ENCODE measurements around the gene ISCU.
"Not testable (repeated sequence)": the region's sequence is repeated elsewhere in the genome, so short reads cannot be mapped to it uniquely, and the experiment has no call there.

Gene ISCU

GRCh38 chr12:108547686-108548085, 14.7 kb upstream of the ISCU start:
- no peak for DNase-seq

DNA sequence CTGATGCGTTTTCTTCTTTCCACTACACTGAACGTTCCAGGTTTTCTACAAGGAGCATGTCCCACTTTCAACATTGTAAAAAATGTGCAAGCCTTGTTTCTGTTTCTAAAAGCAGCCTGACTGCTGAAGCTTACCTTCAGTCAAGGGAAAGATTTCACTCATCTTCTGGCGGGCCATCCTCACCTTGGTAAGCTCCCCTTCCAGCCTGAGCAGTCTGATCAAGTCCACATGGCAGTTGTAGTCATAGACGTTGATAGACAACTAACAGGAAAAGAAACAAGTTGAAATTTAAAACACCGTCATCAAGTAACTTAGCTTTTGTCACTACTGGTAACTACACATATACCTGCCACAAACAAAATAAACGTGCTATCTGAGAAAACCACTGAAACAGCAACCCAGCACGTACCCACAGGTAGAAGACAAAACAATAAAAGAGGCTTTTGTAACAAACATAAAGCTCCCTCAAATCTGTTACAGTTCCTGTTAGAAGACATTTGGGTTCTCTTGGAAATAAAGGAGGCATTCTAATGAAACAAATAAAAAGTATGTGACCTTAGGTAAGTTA, 13.4 kb upstream of the ISCU start:
- DNase-seq = no peak

GRCh38 chr12:108551535-108551934, 10.9 kb upstream of the ISCU start:
- DNase-seq = no peak

DNA sequence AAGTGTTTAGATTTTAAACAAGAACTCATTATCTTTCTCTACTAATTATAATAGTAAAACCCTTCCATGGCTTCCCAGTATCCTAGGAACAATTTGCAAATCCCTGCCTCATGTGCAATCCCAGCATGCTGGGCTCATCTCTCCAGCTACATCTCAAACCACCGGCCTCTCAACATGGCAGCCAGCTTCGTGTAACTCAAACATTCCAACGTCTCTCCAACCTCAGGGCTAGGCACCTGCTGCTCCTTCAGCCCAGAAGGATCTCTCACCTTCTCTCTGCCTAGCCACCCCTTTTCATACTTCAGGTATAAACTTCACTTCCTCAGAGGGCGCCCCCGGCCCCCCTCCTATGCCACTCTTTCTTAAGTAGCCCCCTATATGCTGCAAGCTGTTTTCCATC, 8.6 kb upstream of the ISCU start:
- no peak for DNase-seq

GRCh38 chr12:108555383-108555782, 7.0 kb upstream of the ISCU start:
- not testable (repeated sequence) for DNase-seq

DNA sequence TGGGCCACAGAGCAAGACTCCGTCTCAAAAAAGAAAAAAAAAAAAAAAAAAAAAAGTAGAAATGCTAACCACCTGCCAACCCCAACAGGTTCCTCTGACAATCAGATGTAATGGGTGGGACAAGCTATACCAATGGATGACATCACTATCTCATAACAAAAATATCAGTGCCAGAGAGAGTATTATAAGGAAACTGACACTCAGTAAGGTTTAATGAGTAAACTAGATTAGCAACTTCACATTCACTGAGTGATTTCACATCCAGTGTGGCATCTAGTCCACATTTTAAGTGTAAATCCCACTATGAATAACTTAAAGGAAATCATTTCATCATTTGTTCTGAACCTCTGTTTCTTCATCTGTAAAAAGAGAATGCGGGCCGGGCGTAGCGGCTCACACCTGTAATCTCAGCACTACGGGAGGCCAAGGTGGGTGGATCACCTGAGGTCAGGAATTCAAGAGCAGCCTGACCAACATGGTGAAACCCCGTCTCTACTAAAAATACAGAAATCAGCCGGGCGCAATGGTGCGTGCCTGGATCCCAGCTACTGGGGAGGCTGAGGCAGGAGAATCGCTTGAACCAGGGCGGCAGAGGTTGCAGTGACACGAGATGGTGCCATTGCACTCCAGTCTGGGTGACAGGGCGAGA, 3.3 kb upstream of the ISCU start:
- DNase-seq = no peak

DNA sequence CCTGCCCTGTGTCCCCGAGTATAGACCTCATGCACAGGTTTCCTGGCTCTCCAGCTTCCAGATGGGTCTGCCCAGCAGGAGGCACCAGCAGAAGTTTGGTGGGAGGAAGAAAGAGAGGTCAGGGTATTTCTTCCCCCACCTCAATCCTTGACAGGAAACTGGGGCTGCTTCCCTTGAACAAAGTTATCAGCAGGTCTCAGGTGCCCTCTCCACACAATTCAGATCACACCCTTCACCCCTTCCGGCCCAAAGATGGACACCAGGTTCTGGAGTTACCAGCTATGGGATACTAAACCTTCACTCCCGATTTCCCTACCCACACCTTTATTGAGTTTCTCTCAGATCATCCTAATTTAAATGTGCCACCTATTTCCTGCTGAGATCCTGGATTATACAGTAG, 2.6 kb upstream of the ISCU start:
- DNase-seq = no peak

- DNase-seq = no peak
Measured at GRCh38 chr12:108560321-108560721, 2.1 kb upstream of the ISCU start.

DNA sequence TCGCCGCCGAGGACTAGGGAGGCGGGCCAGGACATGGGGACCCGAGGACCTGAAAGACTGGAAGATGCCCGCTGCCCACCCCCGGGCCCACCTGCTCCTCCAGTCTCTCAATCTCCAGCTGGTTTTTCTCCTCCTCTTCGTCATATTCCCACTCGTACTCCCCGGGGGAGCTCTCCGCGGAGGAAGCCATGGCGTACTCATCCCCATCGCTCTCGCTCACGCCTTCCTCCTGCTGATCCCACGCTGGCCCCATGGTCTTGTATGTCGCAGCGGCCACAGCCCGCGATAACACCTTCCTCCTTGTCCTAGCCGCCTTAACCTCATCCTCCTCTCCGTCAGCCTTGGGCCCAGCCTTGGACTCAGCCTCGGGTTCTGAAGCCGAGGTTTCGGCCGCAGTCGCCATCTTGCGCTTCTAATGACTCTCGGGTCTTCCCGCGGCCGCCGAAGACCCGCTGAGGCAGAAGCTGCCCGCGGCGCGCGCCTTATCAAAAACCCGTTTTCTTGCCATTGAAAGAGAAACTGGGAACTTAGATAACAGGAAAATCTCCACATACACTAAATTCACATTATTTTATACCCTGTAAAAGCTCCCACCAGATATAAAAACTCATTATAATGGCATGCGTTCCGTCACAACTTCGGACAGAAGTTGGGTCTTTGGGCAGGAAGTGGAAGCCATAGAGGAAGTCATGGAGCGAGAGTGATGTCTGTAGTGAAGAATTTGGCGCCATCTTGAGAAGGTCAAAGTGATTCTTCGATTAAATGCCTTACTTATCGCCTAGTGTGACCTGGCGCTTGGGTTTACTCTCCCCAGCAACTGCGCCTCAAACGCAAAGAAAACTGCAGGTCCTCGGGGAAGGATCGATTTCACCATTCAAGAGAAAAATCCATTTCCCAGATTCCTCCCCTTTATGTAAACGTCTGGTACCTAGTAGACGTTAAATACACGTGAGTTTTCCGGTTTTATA, 1.4 kb upstream of the ISCU start, which contains the start of gene SART3:
Gene SART3, minus strand, starts transcription at position 422 of the 968 bp plus-strand sequence. Its CDS starts 19 bp downstream, at position 403.
- DNase-seq = peak; percentile 97 to 99 (median 98)

- DNase-seq = no peak
Measured at GRCh38 chr12:108561852-108562347, 496 bp upstream of the ISCU start.

DNA sequence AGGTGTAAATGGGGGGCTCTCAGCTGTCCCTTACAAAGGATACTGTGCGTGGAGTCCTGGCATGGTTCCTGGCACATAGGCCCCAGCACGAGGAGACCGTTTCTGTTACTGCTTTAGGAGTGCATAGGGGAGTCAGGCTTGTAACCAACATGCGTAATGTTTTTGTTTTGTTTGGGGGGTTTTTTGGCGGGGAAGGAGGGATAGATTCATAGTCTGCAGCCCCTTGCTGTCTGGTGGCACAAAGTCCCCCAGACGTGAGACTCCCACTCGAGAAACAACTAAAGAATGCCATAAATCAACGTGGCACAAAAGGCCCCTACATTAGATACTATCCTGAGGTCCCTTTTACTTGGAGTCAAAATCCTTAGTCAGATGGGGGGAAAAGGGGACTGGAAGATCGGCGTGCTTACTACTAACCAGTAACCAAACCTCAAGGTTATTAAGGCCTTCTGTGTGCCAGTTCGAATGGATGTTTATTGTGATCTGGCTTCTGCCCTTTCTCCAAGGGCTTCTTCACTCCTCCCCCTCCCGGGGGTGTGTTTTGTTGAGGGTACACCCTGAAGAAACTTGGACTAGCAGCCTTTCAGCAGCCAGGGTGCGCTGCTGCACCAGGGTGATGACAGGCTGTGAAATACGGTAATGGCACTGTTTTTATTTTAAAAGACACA, 874 bp downstream of the ISCU start:
- peak; percentile 71 to 85 (median 84) for DNase-seq

DNA sequence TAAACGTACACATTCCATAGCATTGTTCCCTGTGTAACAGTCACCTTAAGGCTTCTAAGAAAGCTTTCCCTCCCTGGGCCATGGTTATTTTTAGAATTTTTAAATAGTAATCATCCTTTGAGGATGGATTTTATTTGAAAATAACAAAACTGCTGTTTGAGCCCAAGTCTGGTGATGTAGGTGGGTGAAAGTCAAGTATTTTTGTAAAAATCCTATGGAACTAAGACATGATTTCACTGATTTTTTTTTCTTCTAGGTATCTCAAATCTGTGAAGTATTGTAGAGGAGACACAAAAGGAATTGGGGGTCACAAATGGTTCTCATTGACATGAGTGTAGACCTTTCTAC, 1.4 kb downstream of the ISCU start:
- no peak for DNase-seq

DNA sequence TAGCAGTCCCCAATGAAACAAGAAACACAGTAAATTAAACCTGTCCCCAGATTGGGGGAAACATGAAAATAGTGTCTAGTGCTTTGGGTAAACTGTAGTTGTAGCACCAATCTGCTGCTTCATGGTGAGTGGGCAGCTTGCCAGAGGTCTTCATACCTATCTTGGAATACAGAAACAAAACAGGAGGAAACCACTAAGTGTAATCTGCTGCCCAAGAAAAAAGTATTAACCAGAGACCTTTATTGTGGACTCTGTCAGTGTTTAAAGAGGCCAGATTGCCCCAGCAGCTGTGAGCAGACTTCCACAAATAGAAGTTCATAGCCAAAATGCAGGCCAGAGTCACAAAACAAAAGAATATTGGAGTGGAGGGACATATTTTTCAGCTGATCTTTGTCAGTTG, 2.3 kb downstream of the ISCU start:
- DNase-seq = no peak

DNA sequence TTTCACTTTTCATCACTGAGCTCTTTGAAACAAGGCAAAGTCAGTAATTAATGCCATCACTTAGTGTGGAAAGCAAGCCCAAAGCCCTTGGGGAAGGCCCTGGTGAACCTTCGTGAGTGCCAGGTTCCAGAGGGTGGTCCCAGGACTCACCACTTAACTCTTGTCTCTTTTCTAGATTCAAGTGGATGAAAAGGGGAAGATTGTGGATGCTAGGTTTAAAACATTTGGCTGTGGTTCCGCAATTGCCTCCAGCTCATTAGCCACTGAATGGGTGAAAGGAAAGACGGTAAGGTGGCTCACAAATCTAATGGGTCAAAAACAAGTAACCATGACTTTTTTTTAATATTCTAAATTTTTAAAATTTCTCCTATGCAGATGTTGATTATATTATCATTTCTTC, 2.8 kb downstream of the ISCU start:
- DNase-seq = no peak

DNA sequence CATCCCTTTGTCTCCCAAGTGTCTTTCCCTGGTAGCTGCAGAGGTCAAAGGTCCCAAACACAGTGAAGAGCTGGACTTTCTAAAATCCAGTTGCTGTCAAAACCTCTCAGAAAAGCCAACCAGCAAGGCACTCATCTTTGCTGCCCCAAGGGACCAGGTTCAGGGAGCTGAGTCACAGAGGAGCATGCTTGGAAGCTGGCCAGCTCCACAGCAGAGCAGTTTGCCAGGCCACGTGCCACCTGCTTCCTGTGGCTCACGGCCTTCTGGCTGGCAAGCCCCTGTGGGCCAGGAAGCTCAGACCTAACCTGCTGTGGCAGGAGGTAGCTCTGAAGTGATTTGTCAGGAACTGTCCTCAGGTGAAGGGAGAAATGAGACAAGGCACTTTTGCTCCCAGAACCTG, 3.6 kb downstream of the ISCU start:
- DNase-seq = peak; percentile 59 to 87 (median 87)

- DNase-seq = no peak
Measured at GRCh38 chr12:108566452-108566851, 4.1 kb downstream of the ISCU start.

DNA sequence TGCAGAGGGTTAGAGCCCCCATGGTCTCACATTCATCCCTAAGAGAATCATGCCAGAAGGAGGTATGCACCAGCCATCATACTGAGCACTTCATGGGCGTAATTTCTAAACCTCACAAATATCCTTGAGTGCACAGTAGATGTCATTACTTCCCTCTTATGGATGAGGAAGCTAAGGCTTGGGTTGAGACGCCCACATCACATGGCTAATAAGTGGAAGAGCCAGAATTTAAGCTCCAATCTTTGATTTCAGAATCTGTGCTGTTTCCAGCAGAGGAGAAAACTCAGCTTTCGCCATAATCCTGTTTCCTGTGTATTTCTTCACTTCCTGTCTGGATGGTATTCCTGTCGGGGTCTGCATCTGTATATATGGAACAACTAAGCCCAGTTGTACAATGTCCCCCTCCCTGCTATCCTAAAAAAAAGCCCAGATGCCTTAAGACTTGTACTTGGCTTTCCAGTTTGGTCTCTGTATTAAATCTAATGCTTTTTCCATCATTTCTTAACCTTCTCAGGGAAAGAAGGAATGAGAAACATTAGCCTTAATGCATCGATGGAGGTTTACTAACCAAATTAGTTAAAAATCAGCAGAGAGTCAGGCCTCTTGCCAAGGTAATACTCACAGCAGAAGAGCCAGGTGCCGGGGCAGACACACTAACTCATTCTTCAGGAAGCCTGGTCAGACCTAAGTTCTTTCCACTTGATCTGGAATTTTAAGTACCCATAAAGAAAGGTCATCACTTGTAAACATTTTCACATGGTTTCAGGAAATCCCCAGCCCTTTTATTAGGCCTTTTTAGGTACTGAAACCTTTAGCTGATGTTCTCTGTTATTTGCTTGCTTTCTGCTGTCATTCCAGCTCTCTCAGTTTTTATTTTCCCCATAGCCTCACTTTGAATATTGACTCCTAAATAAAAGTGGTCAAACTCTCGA, 5.3 kb downstream of the ISCU start:
- DNase-seq = no peak

DNA sequence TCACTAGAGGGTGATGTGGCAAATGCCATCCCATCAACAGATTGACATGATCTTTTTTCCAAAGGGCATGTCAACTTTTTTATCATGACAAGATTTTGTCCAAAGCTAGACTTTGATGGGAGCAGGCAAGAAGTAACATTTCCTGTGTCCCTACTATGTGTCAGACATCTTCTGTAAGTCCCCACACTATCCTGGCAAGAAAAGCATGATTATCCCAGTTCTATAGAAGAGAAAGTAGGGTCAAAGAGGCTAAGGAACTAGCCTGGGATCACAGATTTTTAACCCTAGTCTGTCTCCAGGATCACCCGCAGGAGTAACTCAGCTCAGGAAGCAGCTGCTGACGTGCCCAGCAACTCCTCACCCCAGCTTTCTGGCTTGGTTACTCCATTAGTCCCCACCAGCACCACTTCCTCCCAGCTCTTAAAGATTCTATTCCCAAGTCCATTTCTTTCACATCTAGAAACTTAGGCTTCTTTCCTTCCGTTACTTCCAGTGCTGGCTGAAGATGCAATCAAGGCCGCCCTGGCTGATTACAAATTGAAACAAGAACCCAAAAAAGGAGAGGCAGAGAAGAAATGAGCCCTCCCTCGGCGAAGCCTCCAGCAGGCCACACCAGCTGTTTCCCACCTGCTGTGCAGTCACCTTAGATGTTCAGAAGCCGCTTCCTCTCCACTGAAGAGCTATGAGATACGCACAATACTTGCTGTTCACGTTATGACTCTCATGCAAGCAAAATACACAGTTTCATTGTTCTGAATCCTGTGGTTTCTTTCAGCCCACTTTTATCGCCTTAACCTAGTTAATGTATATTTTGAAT, 6.2 kb downstream of the ISCU start:
- DNase-seq = peak; percentile 8 to 93 (median 39)

- peak in 1 of 3 experiments; percentile 44 for DNase-seq
Measured at GRCh38 chr12:108570743-108571608, 8.6 kb downstream of the ISCU start.

DNA sequence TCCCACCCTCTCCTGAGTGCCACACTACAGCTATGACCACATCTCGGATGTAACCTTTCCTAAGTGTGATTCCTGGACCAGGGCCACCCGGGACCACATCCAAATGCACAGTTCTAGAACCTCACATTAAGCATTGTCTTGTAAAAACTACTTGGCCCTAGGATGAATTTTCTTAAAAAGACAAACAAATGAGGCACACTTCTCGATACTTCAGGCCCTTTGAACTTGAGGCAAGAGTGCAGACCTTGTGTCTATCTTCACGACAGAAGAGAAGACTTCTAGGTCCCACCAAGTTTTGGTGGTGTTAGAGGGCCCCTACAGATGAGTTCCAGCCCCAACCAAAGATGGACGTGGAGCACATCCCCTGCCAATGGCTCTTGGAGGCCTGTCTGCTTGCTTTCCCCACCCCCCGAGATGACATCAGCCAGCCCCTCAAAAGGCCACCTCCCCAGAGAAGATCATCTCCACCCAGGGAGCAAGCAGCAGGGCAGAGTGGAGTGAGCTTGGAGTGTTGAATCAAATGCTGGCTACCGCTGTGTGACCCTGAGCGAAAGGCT, 9.3 kb downstream of the ISCU start:
- DNase-seq = no peak
